GM12878 (cell line): Measurements from ENCODE around the gene GCNT4. TPM values are rescaled to one million over a fixed set of nuclear protein-coding genes. Genes with fewer than 3 reads are reported as not detected.
A peak's percentile ranks its signal among the peaks of the same experiment; 100 is the strongest.

Source experiments
- ATAC-seq: fragments of 200-7000 bp; cut with Tn5 transposase; 3 replicates; pipeline ENCODE4 v1.9.1; 2020; ENCODE audit warnings: mild to moderate bottlenecking, moderate library complexity
- BruUV-seq: library from RNA; stranded (reverse); fragments of 400-500 nt; replicated peaks from 2 replicates; lab custom pipeline; 2021; lab: Mats Ljungman, UMichigan
- CTCF ChIA-PET: fragments of 300-600 bp; sonication (Branson Sonifier 250); formaldehyde crosslinking; extraction: SDS; loops from one replicate; lab custom pipeline; 2021; ENCODE audit warnings: inconsistent platforms; lab: Yijun Ruan, JAX
- POLR2A ChIA-PET: fragments of 350-600 bp; formaldehyde crosslinking; extraction: SDS; loops from one replicate; lab custom pipeline; 2021; ENCODE audit warnings: inconsistent platforms; lab: Charles Lee
- RAD21 ChIA-PET: fragments of 300-600 bp; sonication (Branson Sonifier 250); formaldehyde crosslinking; loops from one replicate; lab custom pipeline; 2023; ENCODE audit warnings: antibody characterized with exemption; ENCODE audit not compliant: unreplicated experiment; lab: Charles Lee
- SMC1A ChIA-PET: fragments of 300-600 bp; sonication (Branson Sonifier 250); formaldehyde crosslinking; loops from one replicate; lab custom pipeline; 2023; ENCODE audit not compliant: unreplicated experiment, uncharacterized antibody; lab: Charles Lee
- DNase-seq: peaks from one replicate; pipeline ENCODE4 v3.0.0-alpha.2; 2011; ENCODE audit warnings: low read depth, low spot score
- FAIRE-seq: peaks from 3 replicates; lab custom pipeline; 2011; peaks lifted over from hg19 to GRCh38; lab: Jason Lieb, UNC
- H2AFZ ChIP-seq: 2 replicates; pipeline ENCODE4 v1.6.0; 2011; ENCODE audit warnings: low read depth, low read length, control low read depth; ENCODE audit not compliant: control insufficient read depth
- H3K27ac ChIP-seq: 2 replicates; pipeline ENCODE4 v1.5.1; 2011; ENCODE audit warnings: control low read depth; ENCODE audit not compliant: control insufficient read depth, insufficient read depth
- H3K27me3 ChIP-seq, 2 experiments: replicated peaks in 1 of 2; 2 replicates each; pipeline versions ENCODE4 v1.6.0 to v1.6.1; 2011; ENCODE audit warnings: low read length in 1 of 2; ENCODE audit not compliant: control insufficient read depth in 2 of 2, insufficient read depth in 2 of 2
- H3K36me3 ChIP-seq, 2 experiments: 2 replicates each; pipeline ENCODE4 v1.5.1; 2011; ENCODE audit warnings: low read length in 1 of 2; ENCODE audit not compliant: control insufficient read depth in 2 of 2, insufficient read depth in 2 of 2
- H3K4me1 ChIP-seq: 2 replicates; pipeline ENCODE4 v1.6.1; 2011; ENCODE audit warnings: mild to moderate bottlenecking, low read length, moderate library complexity, mixed read lengths; ENCODE audit not compliant: control insufficient read depth, insufficient read depth
- H3K4me2 ChIP-seq: 2 replicates; pipeline ENCODE4 v1.6.0; 2011; ENCODE audit warnings: control low read depth; ENCODE audit not compliant: control insufficient read depth, insufficient read depth
- H3K4me3 ChIP-seq: fragments of 200-600 bp; sonication (generic); 2 replicates; pipeline ENCODE4 v1.5.1; 2016
- H3K79me2 ChIP-seq: 2 replicates; pipeline ENCODE4 v1.6.0; 2011; ENCODE audit warnings: low read length; ENCODE audit not compliant: control insufficient read depth, insufficient read depth
- H3K9ac ChIP-seq: 2 replicates; pipeline ENCODE4 v1.8.0; 2011; ENCODE audit warnings: low read length, control low read depth, mixed read lengths; ENCODE audit not compliant: control insufficient read depth, insufficient read depth
- H3K9me3 ChIP-seq: replicated peaks from 3 replicates; pipeline ENCODE4 v1.5.1; 2011; ENCODE audit warnings: mild to moderate bottlenecking, low read length; ENCODE audit not compliant: control insufficient read depth, insufficient read depth
- H4K20me1 ChIP-seq: 2 replicates; pipeline ENCODE4 v1.6.0; 2011; ENCODE audit not compliant: control insufficient read depth, insufficient read depth
- ATF7 ChIP-seq: fragments of 450-650 bp; IDR thresholded peaks from 2 replicates; pipeline ENCODE4 v1.6.1; 2016; ENCODE audit warnings: low read depth, mild to moderate bottlenecking
- CEBPB ChIP-seq, 2 experiments: fragments of 150-350 bp in 1 of 2; IDR thresholded peaks; 2 replicates each; pipeline ENCODE4 v1.6.1; 2012 to 2014; ENCODE audit warnings: low read depth in 2 of 2, low read length in 2 of 2, borderline replicate concordance in 1 of 2, inconsistent platforms in 1 of 2
- CHD4 ChIP-seq: fragments of 200-600 bp; sonication (generic); IDR thresholded peaks from 2 replicates; pipeline ENCODE4 v1.6.1; 2016; ENCODE audit warnings: mild to moderate bottlenecking
- IKZF1 ChIP-seq: fragments of 450-650 bp; conservative IDR thresholded peaks from 2 replicates; pipeline ENCODE4 v1.6.1; 2017; ENCODE audit warnings: antibody characterized with exemption, mild to moderate bottlenecking
- IKZF2 ChIP-seq, 2 experiments: fragments of 450-650 bp; IDR thresholded peaks; 2 replicates each; pipeline ENCODE4 v1.6.1; 2017; ENCODE audit warnings: mild to moderate bottlenecking in 2 of 2, moderate library complexity in 2 of 2
- IRF4 ChIP-seq: IDR thresholded peaks from 2 replicates; pipeline ENCODE4 v1.6.1; 2011; ENCODE audit warnings: low read depth, low read length
- JUNB ChIP-seq: IDR thresholded peaks from 2 replicates; pipeline ENCODE4 v1.6.1; 2016; ENCODE audit warnings: antibody characterized with exemption, mild to moderate bottlenecking
- MEF2A ChIP-seq: IDR thresholded peaks from 2 replicates; pipeline ENCODE4 v1.6.1; 2011; ENCODE audit warnings: low read depth, mild to moderate bottlenecking, low read length, moderate library complexity; ENCODE audit not compliant: insufficient read depth
- MEF2B ChIP-seq: fragments of 450-650 bp; IDR thresholded peaks from 2 replicates; pipeline ENCODE4 v1.6.1; 2018; ENCODE audit warnings: mild to moderate bottlenecking, moderate library complexity; ENCODE audit not compliant: partially characterized antibody, poor library complexity, severe bottlenecking
- MTA2 ChIP-seq: fragments of 450-650 bp; IDR thresholded peaks from 2 replicates; pipeline ENCODE4 v1.6.1; 2016; ENCODE audit warnings: low read depth, mild to moderate bottlenecking, moderate library complexity
- MTA3 ChIP-seq: IDR thresholded peaks from 2 replicates; pipeline ENCODE4 v1.6.1; 2012; ENCODE audit warnings: low read length, inconsistent platforms, borderline replicate concordance
- NFIC ChIP-seq: IDR thresholded peaks from 2 replicates; pipeline ENCODE4 v1.6.1; 2012; ENCODE audit warnings: low read depth, mild to moderate bottlenecking, inconsistent platforms, low read length, moderate library complexity
- NR2F1 ChIP-seq: fragments of 450-650 bp; conservative IDR thresholded peaks from 2 replicates; pipeline ENCODE4 v1.6.1; 2017; ENCODE audit warnings: mild to moderate bottlenecking
- PAX5 ChIP-seq: IDR thresholded peaks from 2 replicates; pipeline ENCODE4 v1.6.1; 2011; ENCODE audit warnings: low read depth, low read length, borderline replicate concordance
- RUNX3 ChIP-seq: IDR thresholded peaks from 2 replicates; pipeline ENCODE4 v1.6.1; 2012; ENCODE audit warnings: low read length, inconsistent platforms
- TCF12 ChIP-seq: IDR thresholded peaks from 2 replicates; pipeline ENCODE4 v1.6.1; 2011; ENCODE audit warnings: low read depth, mild to moderate bottlenecking, low read length
- YBX1 ChIP-seq: fragments of 450-650 bp; IDR thresholded peaks from 2 replicates; pipeline ENCODE4 v1.6.1; 2016; ENCODE audit warnings: antibody characterized with exemption
- ZNF207 ChIP-seq: fragments of 450-650 bp; IDR thresholded peaks from 2 replicates; pipeline ENCODE4 v1.6.1; 2014; ENCODE audit warnings: antibody characterized with exemption, mild to moderate bottlenecking, borderline replicate concordance
- WGBS: methylation state at CpG from one replicate; pipeline ENCODE4 v1.1.6; 2016; ENCODE audit warnings: low lambda C conversion rate; ENCODE audit not compliant: insufficient replicate concordance, insufficient coverage; ENCODE audit errors: missing lambda C conversion rate; 5-methylcytosine and 5-hydroxymethylcytosine counted together
- in situ Hi-C: fragments of 300-500 bp; cut with MboI; formaldehyde crosslinking; loops from 9 replicates; pipeline ENCODE4 v1.14.3; 2018; ENCODE audit warnings: mixed read lengths
- intact Hi-C: fragments of 100-400 bp; cut with micrococcal nuclease; formaldehyde crosslinking; loops from one replicate; pipeline ENCODE4 v1.14.2; 2022; ENCODE audit not compliant: unreplicated experiment
- polyA plus RNA-seq, 11 experiments: library from polyadenylated mRNA; depleted of rRNA in 4 of 11; unstranded in 6 of 11; stranded (reverse) in 5 of 11; fragments of >200 nt; fragmentation: Nextera tagmentation in 4 of 11; fragmentation: Illumina TruSeq in 1 of 11; extraction: Ambion mirVana in 4 of 11; extraction: Trizol in 1 of 11; gene quantifications; 1 replicate in 1 of 11; 2 replicates in 10 of 11; pipeline versions ENCODE4 v1.2.1 to v1.2.3, GENCODE V29; 2011 to 2016; ENCODE audit warnings: inconsistent platforms in 2 of 11, missing spikeins in 2 of 11, low read depth in 1 of 11
- total RNA-seq, 4 experiments: library from RNA; depleted of rRNA in 3 of 4; stranded (reverse); fragments of >200 nt in 3 of 4; fragmentation: Illumina TruSeq in 1 of 4; extraction: Trizol in 1 of 4; gene quantifications; 2 replicates each; pipeline versions ENCODE4 v1.2.1 to v1.2.3, GENCODE V29; 2013 to 2021
- TF ChIP-seq, protein P1 (sequence below): fragments of 450-650 bp; IDR thresholded peaks from 2 replicates; pipeline ENCODE4 v1.6.1; 2017; ENCODE audit warnings: low read depth, mild to moderate bottlenecking, moderate library complexity
- TF ChIP-seq, protein P2 (sequence below): fragments of 450-650 bp; IDR thresholded peaks from 2 replicates; pipeline ENCODE4 v1.6.1; 2017; ENCODE audit warnings: mild to moderate bottlenecking, moderate library complexity

GCNT4 gene
- total and polyA plus RNA-seq, 10 of the 15 experiments (the other 5 are each of a cell fraction or from before 2014, with no cell fraction given): 0.03 to 0.04 TPM; not detected in 8

- peak overlapping the region; percentile 22 for H2AFZ ChIP-seq
- peak overlapping the region; percentile 77 for H3K4me2 ChIP-seq
- DNase-seq: peak; percentile 57
- no TSS peak for BruUV-seq
- peaks cover 0 to 5% of the 10 kb centered on the region in 2 experiments; a peak in 3 of 4 replicates for H3K27me3 ChIP-seq
- H4K20me1 ChIP-seq: peaks cover 2% of the 10 kb centered on the region; the same call in 1 of the 2 replicates
- no peak overlapping the region for H3K27ac ChIP-seq
- H3K9ac ChIP-seq: no peak overlapping the region
- POLR2A ChIA-PET: no interaction called here
- intact Hi-C loops: loop anchor here (10.0 kb wide), 1 partner anchor 626 kb away; no protein-coding TSS in a partner anchor
- FAIRE-seq: peak; percentile 89
- H3K4me3 ChIP-seq: peak overlapping the region; percentile 34; the same call in 1 of the 2 replicates
- H3K9me3 ChIP-seq: no peaks in the 10 kb centered on the region
- CTCF ChIA-PET: interaction anchor here (0.6 to 2.0 kb wide), 7 partner anchors 9 to 217 kb away, joined by 3 to 6 read pairs (median 4); no protein-coding TSS in a partner anchor
- in situ Hi-C loops: no loop called here
- 2% methylated on average over 7 of the region's 7 CpGs for WGBS
- H3K4me1 ChIP-seq: peaks cover 14% of the 10 kb centered on the region
- RAD21 ChIA-PET: no interaction called here
- SMC1A ChIA-PET: interaction anchor here (1.2 to 1.6 kb wide), 2 partner anchors 12 to 1208 kb away, joined by 3 read pairs; no protein-coding TSS in a partner anchor
- H3K36me3 ChIP-seq: no peaks in the 10 kb centered on the region
- no peaks in the 10 kb centered on the region for H3K79me2 ChIP-seq
- peak; percentile 69 for ATAC-seq
- TF ChIP-seq NR2F1: peak; percentile 43; the same call in 1 of the 2 replicates
- TF ChIP-seq, protein P1, sequence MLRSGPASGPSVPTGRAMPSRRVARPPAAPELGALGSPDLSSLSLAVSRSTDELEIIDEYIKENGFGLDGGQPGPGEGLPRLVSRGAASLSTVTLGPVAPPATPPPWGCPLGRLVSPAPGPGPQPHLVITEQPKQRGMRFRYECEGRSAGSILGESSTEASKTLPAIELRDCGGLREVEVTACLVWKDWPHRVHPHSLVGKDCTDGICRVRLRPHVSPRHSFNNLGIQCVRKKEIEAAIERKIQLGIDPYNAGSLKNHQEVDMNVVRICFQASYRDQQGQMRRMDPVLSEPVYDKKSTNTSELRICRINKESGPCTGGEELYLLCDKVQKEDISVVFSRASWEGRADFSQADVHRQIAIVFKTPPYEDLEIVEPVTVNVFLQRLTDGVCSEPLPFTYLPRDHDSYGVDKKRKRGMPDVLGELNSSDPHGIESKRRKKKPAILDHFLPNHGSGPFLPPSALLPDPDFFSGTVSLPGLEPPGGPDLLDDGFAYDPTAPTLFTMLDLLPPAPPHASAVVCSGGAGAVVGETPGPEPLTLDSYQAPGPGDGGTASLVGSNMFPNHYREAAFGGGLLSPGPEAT: 0 out of 2 replicates have a peak, but pooled peaks have one; percentile 16
- TF ChIP-seq CHD4: no peak
- TF ChIP-seq CEBPB (IDR thresholded peaks at IDR 0.05; ENCODE audit: borderline replicate concordance in 1 of 2, low read depth in 2 of 2, low read length in 2 of 2): 0 out of 4 replicates have a peak, but pooled peaks of 1 of the 2 experiments have one; percentile 25
- peak; percentile 44; the same call in 1 of the 2 replicates for TF ChIP-seq NFIC
- peak; percentile 69; the same call in 1 of the 2 replicates for TF ChIP-seq MTA3
- TF ChIP-seq, protein P2, sequence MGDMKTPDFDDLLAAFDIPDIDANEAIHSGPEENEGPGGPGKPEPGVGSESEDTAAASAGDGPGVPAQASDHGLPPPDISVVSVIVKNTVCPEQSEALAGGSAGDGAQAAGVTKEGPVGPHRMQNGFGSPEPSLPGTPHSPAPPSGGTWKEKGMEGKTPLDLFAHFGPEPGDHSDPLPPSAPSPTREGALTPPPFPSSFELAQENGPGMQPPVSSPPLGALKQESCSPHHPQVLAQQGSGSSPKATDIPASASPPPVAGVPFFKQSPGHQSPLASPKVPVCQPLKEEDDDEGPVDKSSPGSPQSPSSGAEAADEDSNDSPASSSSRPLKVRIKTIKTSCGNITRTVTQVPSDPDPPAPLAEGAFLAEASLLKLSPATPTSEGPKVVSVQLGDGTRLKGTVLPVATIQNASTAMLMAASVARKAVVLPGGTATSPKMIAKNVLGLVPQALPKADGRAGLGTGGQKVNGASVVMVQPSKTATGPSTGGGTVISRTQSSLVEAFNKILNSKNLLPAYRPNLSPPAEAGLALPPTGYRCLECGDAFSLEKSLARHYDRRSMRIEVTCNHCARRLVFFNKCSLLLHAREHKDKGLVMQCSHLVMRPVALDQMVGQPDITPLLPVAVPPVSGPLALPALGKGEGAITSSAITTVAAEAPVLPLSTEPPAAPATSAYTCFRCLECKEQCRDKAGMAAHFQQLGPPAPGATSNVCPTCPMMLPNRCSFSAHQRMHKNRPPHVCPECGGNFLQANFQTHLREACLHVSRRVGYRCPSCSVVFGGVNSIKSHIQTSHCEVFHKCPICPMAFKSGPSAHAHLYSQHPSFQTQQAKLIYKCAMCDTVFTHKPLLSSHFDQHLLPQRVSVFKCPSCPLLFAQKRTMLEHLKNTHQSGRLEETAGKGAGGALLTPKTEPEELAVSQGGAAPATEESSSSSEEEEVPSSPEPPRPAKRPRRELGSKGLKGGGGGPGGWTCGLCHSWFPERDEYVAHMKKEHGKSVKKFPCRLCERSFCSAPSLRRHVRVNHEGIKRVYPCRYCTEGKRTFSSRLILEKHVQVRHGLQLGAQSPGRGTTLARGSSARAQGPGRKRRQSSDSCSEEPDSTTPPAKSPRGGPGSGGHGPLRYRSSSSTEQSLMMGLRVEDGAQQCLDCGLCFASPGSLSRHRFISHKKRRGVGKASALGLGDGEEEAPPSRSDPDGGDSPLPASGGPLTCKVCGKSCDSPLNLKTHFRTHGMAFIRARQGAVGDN: no peak
- TF ChIP-seq JUNB: peak; percentile 49
- no peak for TF ChIP-seq YBX1
- TF ChIP-seq ZNF207: no peak
- TF ChIP-seq IKZF1: 0 out of 2 replicates have a peak, but pooled peaks have one; percentile 16
- TF ChIP-seq RUNX3: peak; percentile 87
- TF ChIP-seq MEF2B: peak; percentile 36
- TF ChIP-seq IKZF2 (IDR thresholded peaks at IDR 0.05): peak in 1 of 2 experiments; percentile 53; a peak in 1 of 4 replicates
- TF ChIP-seq MTA2: peak; percentile 29; the same call in 1 of the 2 replicates
- TF ChIP-seq TCF12: no peak
- no peak for TF ChIP-seq ATF7
- 0 out of 2 replicates have a peak, but pooled peaks have one; percentile 30 for TF ChIP-seq IRF4
- TF ChIP-seq PAX5: peak; percentile 20; the same call in 1 of the 2 replicates
- peak; percentile 59; the same call in 1 of the 2 replicates for TF ChIP-seq MEF2A
Measured at GRCh38 chr5:75048457-75048953, 3.9 kb downstream of the GCNT4 start.
